ENCODE results near the gene PARD3. TPM values are rescaled to one million over a fixed set of nuclear protein-coding genes. Genes with fewer than 3 reads are reported as not detected.

The PARD3 gene
- total RNA-seq, 1 experiment from 2014 or later = not detected

DNA sequence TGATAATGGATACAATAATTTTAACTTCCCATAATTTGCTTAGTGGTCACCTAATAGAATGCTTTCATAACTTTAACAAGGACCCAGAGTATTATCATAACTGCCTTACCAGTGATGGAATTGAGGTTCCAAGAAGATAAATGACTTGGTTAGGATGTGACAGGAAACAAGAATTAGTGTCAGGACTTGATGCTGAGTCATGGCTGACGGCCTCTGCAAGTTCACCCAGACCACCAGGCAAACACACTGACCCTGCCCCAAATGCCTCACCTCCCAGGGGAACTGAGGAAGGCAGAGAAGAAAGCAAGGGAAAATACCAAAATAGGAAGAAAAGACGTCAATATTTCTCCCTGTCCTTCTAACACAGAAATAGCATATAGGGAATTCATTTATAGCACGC lies 636.3 kb downstream of the PARD3 start:
- Histone ChIP-seq H3K9me3 (ENCODE audit: low read length) (no peaks in the 10 kb centered on the region), H3K27ac (ENCODE audit: low read length) (no peak overlapping the region), H3K9ac (ENCODE audit: low read length) (no peak overlapping the region), H4K20me1 (ENCODE audit: insufficient read depth, low read depth, low read length) (no peaks in the 10 kb centered on the region), H3K4me1 (ENCODE audit: low read length) (no peaks in the 10 kb centered on the region), H3K9me2 (replicated peaks; ENCODE audit: insufficient read depth, low read length) (no peaks in the 10 kb centered on the region), H3K4me3 (ENCODE audit: low read length) (no peak overlapping the region), H2AFZ (ENCODE audit: low read length) (no peak overlapping the region), H3K36me3 (ENCODE audit: insufficient read depth, low read length) (no peaks in the 10 kb centered on the region), H3K4me2 (ENCODE audit: low read depth, low read length, poor library complexity, severe bottlenecking) (no peak overlapping the region), H3K79me2 (ENCODE audit: low read length) (no peaks in the 10 kb centered on the region), H3K27me3 (ENCODE audit: low read length) (no peaks in the 10 kb centered on the region)
- no peak for DNase-seq

DNA sequence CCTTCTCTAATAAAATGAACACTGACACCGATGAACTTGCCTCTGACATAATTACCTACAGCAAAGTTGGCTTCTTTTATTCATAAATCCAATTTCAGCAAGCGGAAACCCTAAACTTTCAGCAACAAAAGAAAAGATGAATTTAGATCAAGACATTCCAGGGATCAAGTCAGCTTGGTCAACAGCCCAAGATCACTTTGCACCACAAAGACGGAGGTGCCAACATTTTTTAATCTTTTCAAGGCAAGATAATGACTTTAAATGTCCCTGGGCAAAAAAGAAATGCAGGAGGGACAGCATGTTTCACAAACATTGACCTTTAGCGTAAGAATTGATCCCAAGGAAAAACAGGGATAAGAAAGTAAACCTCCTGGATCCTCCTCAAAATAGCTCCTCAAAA lies 636.9 kb downstream of the PARD3 start:
- H3K36me3 ChIP-seq (ENCODE audit: insufficient read depth, low read length) = no peaks in the 10 kb centered on the region
- H3K9ac ChIP-seq (ENCODE audit: low read length) = no peak overlapping the region
- H3K4me1 ChIP-seq (ENCODE audit: low read length) = no peaks in the 10 kb centered on the region
- no peaks in the 10 kb centered on the region for H3K79me2 ChIP-seq (ENCODE audit: low read length)
- no peaks in the 10 kb centered on the region for H3K9me2 ChIP-seq (replicated peaks; ENCODE audit: insufficient read depth, low read length)
- no peak overlapping the region for H3K4me2 ChIP-seq (ENCODE audit: low read depth, low read length, poor library complexity, severe bottlenecking)
- no peak overlapping the region for H2AFZ ChIP-seq (ENCODE audit: low read length)
- H3K27ac ChIP-seq (ENCODE audit: low read length) = no peak overlapping the region
- DNase-seq = no peak
- H3K9me3 ChIP-seq (ENCODE audit: low read length) = no peaks in the 10 kb centered on the region
- no peaks in the 10 kb centered on the region for H4K20me1 ChIP-seq (ENCODE audit: insufficient read depth, low read depth, low read length)
- no peak overlapping the region for H3K4me3 ChIP-seq (ENCODE audit: low read length)
- no peaks in the 10 kb centered on the region for H3K27me3 ChIP-seq (ENCODE audit: low read length)

DNA sequence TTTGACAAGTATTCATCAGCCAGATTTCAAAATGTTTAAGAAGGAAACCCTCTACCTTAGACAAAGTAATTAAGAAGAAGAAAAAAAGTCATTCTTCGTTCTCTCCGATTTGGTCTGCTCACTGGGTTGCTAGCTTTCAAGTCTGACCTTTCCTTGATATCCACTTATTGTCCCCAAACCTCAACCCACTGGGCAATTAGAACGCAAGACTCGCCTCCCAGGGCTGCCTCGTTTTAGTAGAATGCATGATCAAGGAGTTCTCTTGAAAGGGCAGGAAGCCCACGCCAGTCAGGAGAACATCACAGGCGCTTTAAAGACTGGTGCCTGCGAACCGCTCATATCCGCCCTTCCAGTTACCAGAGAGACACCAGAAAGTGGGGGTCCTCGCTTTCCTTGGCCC lies 637.7 kb downstream of the PARD3 start:
- H3K4me3 ChIP-seq (ENCODE audit: low read length) = no peak overlapping the region
- H4K20me1 ChIP-seq (ENCODE audit: insufficient read depth, low read depth, low read length) = no peaks in the 10 kb centered on the region
- H3K4me2 ChIP-seq (ENCODE audit: low read depth, low read length, poor library complexity, severe bottlenecking) = no peak overlapping the region
- no peaks in the 10 kb centered on the region for H3K9me2 ChIP-seq (replicated peaks; ENCODE audit: insufficient read depth, low read length)
- no peaks in the 10 kb centered on the region for H3K9me3 ChIP-seq (ENCODE audit: low read length)
- no peak overlapping the region for H3K9ac ChIP-seq (ENCODE audit: low read length)
- H3K36me3 ChIP-seq (ENCODE audit: insufficient read depth, low read length) = no peaks in the 10 kb centered on the region
- H3K27ac ChIP-seq (ENCODE audit: low read length) = no peak overlapping the region
- H3K4me1 ChIP-seq (ENCODE audit: low read length) = no peaks in the 10 kb centered on the region
- no peaks in the 10 kb centered on the region for H3K27me3 ChIP-seq (ENCODE audit: low read length)
- no peak overlapping the region for H2AFZ ChIP-seq (ENCODE audit: low read length)
- no peaks in the 10 kb centered on the region for H3K79me2 ChIP-seq (ENCODE audit: low read length)
- DNase-seq = no peak

DNA sequence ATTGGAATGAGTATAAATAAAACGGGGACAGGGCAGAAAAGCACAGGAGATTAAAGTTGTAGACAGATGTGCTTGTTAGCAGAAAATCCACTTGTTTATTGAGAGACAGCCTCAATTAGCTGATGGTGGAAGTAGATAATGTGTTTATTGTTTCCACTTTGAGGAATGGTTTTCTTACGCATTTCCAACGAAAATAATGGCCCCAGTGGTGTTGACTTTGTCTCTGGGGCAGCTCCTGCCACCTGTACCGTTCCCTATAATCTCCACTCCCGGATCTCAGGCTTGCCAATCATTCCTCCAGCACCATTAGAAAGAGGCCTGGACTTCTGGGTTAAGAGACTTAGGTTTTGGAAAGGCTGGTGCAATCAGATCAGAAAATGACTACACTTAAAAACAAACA lies 638.7 kb downstream of the PARD3 start:
- no peak for DNase-seq
- Histone ChIP-seq H3K4me2 (ENCODE audit: low read depth, low read length, poor library complexity, severe bottlenecking) (no peak overlapping the region), H3K4me1 (ENCODE audit: low read length) (no peaks in the 10 kb centered on the region)

DNA sequence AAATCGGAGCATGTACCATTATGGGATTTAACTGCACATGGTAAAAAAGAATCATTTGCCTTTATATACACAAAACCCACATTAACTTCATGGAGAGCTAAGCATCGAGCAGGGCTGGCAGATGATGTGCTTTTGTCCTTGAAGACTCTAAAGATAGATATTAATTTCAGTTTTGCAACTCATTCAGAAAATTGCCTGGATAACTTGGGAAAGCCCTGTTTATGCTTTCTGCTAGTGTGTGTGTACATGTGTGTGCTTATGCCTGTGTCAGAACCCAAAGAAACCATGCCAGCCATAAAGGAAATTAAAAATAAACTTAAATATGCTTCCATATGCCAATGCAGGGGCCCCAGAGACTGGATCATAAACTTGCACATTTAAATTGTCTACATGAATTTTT lies 640.0 kb downstream of the PARD3 start:
- Histone ChIP-seq H3K4me1 (ENCODE audit: low read length) (no peaks in the 10 kb centered on the region), H3K9me2 (replicated peaks; ENCODE audit: insufficient read depth, low read length) (no peaks in the 10 kb centered on the region), H3K9ac (ENCODE audit: low read length) (no peak overlapping the region), H3K79me2 (ENCODE audit: low read length) (no peaks in the 10 kb centered on the region), H3K36me3 (ENCODE audit: insufficient read depth, low read length) (no peaks in the 10 kb centered on the region), H3K27me3 (ENCODE audit: low read length) (no peaks in the 10 kb centered on the region), H3K9me3 (ENCODE audit: low read length) (no peaks in the 10 kb centered on the region), H3K27ac (ENCODE audit: low read length) (no peak overlapping the region), H3K4me2 (ENCODE audit: low read depth, low read length, poor library complexity, severe bottlenecking) (no peak overlapping the region), H2AFZ (ENCODE audit: low read length) (no peak overlapping the region), H3K4me3 (ENCODE audit: low read length) (no peak overlapping the region), H4K20me1 (ENCODE audit: insufficient read depth, low read depth, low read length) (no peaks in the 10 kb centered on the region)
- DNase-seq = no peak

More for the DNA sequence above, 638.7 kb downstream of the PARD3 start:
- Histone ChIP-seq H2AFZ (ENCODE audit: low read length) (no peak overlapping the region), H3K9me2 (replicated peaks; ENCODE audit: insufficient read depth, low read length) (no peaks in the 10 kb centered on the region), H3K36me3 (ENCODE audit: insufficient read depth, low read length) (no peaks in the 10 kb centered on the region), H3K9ac (ENCODE audit: low read length) (no peak overlapping the region), H3K27me3 (ENCODE audit: low read length) (no peaks in the 10 kb centered on the region), H4K20me1 (ENCODE audit: insufficient read depth, low read depth, low read length) (no peaks in the 10 kb centered on the region), H3K9me3 (ENCODE audit: low read length) (no peaks in the 10 kb centered on the region), H3K27ac (ENCODE audit: low read length) (no peak overlapping the region), H3K79me2 (ENCODE audit: low read length) (no peaks in the 10 kb centered on the region), H3K4me3 (ENCODE audit: low read length) (no peak overlapping the region)

DNA sequence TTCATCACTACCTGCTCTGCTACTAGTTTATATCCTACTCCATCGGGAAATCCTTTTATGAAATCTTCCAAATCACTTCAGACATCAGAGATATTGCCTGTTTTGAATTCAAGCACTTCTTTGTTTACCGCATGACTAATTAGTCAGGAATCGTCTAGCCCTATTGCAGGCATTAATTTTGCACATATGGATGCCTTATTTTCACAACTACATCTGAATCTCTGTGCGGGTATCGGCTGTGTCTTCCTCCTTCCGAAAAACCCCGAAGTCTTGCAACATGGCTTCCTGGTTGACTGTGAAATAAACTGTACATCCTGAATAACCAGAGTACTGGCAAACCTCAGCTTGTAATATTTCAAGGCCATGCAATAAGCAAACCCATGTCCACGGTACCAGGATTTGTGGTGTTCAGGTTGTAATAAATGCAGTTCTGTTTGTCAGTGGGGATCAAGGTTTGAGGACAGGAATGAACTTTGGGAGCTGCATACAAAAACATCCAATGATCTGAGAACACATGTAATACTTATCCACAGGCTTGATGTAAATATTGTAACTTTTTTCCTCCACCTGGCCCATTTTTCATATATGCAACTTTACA lies 642.1 kb downstream of the PARD3 start:
- H4K20me1 ChIP-seq (ENCODE audit: insufficient read depth, low read depth, low read length) = no peaks in the 10 kb centered on the region
- H3K4me3 ChIP-seq (ENCODE audit: low read length) = no peak overlapping the region
- H3K9me2 ChIP-seq (replicated peaks; ENCODE audit: insufficient read depth, low read length) = no peaks in the 10 kb centered on the region
- no peaks in the 10 kb centered on the region for H3K79me2 ChIP-seq (ENCODE audit: low read length)
- H2AFZ ChIP-seq (ENCODE audit: low read length) = no peak overlapping the region
- no peaks in the 10 kb centered on the region for H3K9me3 ChIP-seq (ENCODE audit: low read length)
- H3K27me3 ChIP-seq (ENCODE audit: low read length) = no peaks in the 10 kb centered on the region
- no peak overlapping the region for H3K9ac ChIP-seq (ENCODE audit: low read length)
- no peaks in the 10 kb centered on the region for H3K4me1 ChIP-seq (ENCODE audit: low read length)
- no peak overlapping the region for H3K4me2 ChIP-seq (ENCODE audit: low read depth, low read length, poor library complexity, severe bottlenecking)
- DNase-seq = no peak
- H3K36me3 ChIP-seq (ENCODE audit: insufficient read depth, low read length) = no peaks in the 10 kb centered on the region
- H3K27ac ChIP-seq (ENCODE audit: low read length) = no peak overlapping the region

DNA sequence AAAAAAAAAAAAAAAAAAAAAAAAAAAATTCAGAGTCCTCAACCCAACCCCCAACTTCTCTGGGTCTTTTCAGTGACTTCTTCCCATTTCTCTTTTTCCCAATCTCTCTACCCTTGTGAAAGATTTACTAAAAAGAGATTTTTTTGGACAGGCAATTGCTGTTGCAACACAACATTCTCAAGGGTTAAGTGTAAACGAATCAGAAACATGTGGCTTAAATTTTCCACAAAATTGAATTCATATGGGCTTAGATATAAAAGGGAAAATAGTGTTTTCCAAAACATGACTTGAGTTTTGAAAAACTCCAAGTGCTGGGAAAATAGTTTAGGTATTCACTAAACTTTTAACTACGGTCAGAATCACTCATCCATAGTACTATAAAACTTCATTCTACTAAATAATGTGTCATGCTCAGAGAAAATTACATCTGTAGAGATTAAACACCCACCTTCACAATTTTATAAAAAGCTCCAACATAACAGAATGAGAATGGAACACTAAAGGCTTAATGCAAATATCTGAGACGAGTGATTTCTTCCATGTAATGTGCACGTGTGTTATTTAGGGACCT lies 643.1 kb downstream of the PARD3 start:
- H3K79me2 ChIP-seq (ENCODE audit: low read length) = no peaks in the 10 kb centered on the region
- no peaks in the 10 kb centered on the region for H3K4me1 ChIP-seq (ENCODE audit: low read length)
- H4K20me1 ChIP-seq (ENCODE audit: insufficient read depth, low read depth, low read length) = no peaks in the 10 kb centered on the region
- no peaks in the 10 kb centered on the region for H3K27me3 ChIP-seq (ENCODE audit: low read length)
- H2AFZ ChIP-seq (ENCODE audit: low read length) = no peak overlapping the region
- no peak overlapping the region for H3K9ac ChIP-seq (ENCODE audit: low read length)
- H3K9me2 ChIP-seq (replicated peaks; ENCODE audit: insufficient read depth, low read length) = no peaks in the 10 kb centered on the region
- H3K36me3 ChIP-seq (ENCODE audit: insufficient read depth, low read length) = no peaks in the 10 kb centered on the region
- H3K4me3 ChIP-seq (ENCODE audit: low read length) = no peak overlapping the region
- no peaks in the 10 kb centered on the region for H3K9me3 ChIP-seq (ENCODE audit: low read length)
- DNase-seq = no peak
- H3K27ac ChIP-seq (ENCODE audit: low read length) = no peak overlapping the region
- no peak overlapping the region for H3K4me2 ChIP-seq (ENCODE audit: low read depth, low read length, poor library complexity, severe bottlenecking)

DNA sequence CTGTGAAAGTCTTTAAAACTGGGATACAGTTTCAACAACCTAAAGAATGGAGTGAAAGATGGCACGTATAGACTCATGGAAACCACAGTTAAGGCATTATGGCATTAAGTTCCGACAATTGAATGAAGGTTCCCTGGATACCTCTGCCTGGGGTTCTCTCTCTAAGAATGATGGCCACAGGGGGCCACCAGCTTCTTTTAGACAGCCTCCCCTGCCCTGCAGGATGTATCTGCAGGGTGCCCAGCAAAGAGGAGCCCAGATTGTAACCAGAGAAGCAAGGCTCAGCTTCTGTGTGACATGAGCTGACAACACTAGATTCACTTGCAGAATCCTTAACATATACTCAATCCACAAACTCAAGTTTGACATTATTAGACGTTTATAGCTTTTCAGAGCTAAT lies 645.4 kb downstream of the PARD3 start:
- no peaks in the 10 kb centered on the region for H3K36me3 ChIP-seq (ENCODE audit: insufficient read depth, low read length)
- no peaks in the 10 kb centered on the region for H3K4me1 ChIP-seq (ENCODE audit: low read length)
- no peak overlapping the region for H3K9ac ChIP-seq (ENCODE audit: low read length)
- H3K9me3 ChIP-seq (ENCODE audit: low read length) = no peaks in the 10 kb centered on the region
- no peaks in the 10 kb centered on the region; the same call in 1 of the 2 replicates for H3K9me2 ChIP-seq (replicated peaks; ENCODE audit: insufficient read depth, low read length)
- H3K4me2 ChIP-seq (ENCODE audit: low read depth, low read length, poor library complexity, severe bottlenecking) = no peak overlapping the region
- no peaks in the 10 kb centered on the region for H3K79me2 ChIP-seq (ENCODE audit: low read length)
- no peak overlapping the region for H3K27ac ChIP-seq (ENCODE audit: low read length)
- H3K27me3 ChIP-seq (ENCODE audit: low read length) = no peaks in the 10 kb centered on the region
- H2AFZ ChIP-seq (ENCODE audit: low read length) = no peak overlapping the region
- no peak overlapping the region for H3K4me3 ChIP-seq (ENCODE audit: low read length)
- DNase-seq = no peak
- no peaks in the 10 kb centered on the region for H4K20me1 ChIP-seq (ENCODE audit: insufficient read depth, low read depth, low read length)
